Measurements from ENCODE around the gene FAM13A.

The FAM13A gene

DNA sequence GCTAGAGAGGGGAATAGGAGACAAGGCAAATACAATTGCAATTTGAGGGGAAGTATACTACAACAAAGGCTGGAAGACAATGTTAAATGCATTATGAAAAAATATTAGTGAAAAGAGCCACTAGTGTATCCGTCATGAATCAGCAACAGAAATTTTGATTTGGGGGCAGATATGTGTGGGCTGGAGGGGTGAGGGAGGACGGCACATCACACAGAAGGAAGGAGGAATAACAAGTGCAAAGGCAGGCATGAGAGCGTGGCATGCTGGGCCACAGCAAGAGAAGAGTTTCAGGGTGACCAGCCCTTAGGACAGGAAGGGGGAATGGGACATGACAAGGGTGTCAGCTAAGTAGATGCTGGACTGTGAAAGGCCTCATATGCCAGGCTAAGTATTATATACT is 295.6 kb downstream of the FAM13A start:
- DNase-seq = no peak

DNA sequence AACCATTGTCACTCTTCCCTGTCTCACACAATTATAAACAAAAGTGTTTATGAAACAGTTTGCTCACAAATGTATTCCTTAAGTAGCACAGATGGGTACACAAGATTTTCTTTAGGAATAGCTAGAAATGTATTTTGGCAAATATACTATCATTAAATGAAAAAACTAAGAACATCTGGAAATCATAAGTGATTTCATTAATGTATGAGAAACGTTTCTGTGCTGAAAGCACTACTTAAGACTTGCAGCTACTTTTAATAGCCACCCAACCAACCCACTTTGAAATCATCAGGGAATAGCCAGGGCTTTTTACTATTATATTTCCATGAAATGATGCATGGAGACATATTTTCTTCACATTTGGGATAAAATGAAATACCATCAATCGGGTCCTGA is 297.1 kb downstream of the FAM13A start:
- no peak for DNase-seq

DNA sequence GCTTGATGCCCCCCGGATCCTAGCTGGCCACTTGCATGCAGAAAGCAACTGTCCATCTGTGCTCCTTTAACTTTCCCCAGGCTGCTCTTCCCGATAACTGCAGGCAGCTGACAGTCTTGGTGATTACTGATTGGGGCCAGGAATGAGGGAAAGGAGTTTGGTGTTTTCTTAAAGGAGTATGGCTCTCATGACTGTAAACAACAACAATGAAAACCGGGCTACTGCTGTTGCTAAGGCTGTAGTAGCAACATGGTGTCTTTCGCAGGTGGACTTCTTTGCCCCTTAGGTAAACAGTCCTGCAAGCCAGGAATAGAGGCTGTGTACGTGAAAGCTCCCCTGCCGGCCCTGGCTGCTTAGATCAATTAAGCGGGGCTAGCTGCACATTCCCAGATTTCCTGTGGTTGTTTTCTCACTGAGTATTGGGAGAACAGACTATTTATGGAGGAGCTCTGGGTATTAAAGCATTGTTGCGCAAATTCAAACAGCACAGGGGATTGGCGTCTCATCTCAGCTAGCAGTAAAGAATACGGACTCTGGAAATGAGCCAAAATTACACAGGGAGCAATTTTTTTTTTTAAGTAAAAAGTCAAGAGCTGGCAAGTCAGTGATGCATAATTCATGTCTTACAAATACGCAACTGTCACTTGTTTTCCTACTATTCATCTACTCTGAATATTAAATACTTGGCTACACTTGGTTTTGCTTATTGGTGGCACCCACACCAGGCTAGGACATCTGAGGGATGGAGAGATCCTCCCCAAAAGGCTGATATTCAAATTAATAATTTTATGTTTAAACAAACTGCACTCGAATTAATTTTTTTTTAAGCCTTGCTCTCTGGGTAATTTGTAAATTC is 297.7 kb downstream of the FAM13A start:
- no peak for DNase-seq

DNA sequence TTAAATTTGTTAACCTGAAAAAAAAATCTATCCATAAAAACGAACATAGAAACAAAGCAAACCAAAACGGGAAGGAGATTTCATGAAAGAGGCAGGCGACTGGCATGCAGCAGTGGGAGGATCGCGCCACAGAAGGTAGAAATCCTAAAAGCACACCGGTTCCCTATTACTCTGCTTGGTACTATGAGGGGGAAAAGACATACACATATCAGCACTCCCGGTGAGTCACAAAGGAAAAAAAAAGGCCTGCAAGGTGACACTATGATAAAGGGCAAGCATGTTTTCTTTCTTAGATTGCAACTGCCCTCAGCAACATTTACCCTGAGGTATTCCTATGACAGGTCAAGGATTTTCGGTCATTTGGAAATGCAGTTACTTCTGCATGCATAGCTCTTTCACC is 298.7 kb downstream of the FAM13A start:
- DNase-seq = no peak

DNA sequence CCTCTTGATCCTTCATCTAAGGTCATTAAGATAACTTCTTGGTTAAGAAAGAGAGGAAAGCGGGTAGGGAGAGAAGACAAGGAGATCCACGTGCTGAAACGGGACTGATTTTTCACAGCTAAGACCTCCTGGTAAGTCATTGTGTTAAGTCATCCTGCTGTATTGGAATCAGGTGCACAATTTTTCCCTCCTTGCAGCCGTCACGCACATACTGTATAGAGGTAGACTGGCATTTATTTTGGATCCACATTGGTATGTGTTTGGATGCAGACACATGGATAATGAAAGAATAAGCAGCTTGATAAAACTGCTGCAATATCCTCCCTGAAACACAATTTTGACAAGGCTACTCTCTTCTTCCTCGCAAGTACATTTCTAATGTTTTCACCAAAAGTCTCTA is 299.2 kb downstream of the FAM13A start:
- DNase-seq = no peak

DNA sequence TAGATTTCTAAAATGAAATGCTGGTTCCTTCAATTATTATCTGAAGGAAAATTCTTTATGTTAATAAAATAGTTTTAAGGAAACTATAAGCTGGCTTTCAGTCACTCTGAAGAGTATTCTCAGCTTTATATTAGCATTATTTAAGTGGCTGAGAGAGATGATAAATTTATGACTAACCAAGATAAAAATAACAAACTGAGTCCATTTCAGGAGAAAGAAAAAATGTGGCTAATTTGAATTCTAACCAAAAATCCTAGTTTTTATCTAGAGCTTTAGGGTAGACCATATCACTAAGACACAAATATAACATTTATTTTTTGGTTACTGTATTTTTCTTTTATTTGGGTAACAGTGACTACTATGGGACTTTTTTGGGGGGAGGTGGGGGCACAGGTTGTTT is 299.9 kb downstream of the FAM13A start:
- no peak for DNase-seq

DNA sequence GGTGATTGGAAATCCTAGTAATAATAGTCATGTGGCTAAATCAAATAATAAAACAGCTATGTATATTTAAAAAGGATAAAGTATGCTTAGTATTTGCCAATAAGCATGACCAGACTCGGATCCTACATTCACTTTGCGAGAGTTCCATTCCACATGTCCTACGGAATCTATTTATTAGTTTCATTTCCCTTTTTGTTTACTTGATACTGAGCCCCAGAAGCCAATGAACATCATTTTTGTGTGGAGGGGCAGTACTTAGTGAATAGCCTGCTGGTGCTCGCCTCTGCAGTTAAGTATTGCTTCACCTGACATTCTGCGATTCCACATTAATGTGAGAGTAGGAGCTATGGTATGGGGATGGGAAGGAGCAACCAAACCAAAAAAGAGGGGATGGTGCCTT is 300.8 kb downstream of the FAM13A start:
- no peak for DNase-seq

DNA sequence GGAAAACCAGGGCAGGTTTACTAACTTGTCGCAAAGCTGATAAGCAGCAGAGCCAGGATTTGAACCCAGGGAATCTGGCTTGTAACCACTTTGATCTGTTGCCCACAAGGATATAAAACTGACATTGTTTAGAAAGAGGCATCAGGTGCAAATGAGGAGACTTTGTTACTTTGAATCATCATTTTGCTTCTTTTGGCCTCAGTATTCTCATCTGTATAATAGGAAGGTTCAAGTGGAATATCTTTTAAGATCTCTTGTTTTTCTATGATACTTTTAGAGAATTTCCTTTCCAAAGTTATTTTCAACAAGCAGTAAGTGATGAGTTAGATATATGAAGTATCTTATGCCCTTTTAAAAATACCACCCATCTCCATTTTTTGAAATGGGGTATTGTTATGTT is 301.5 kb downstream of the FAM13A start:
- no peak for DNase-seq

DNA sequence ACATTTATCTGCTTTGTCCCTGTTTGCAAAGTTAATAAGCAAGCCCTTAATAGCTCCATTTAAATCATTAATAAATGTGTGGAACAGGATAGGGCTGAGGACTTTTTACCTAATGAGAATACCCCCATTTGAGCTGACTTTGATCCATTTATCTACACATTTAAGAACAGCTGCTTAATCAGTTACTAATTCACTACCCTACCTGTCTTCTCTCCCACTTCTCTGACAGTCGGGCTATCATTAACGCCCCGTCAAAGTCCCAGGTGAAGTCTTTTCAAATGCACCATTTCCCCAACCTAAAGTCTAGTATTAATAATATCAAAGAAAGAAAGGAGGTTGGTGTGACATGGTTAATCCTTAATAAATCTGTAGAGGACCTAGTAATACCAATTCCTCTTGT is 302.2 kb downstream of the FAM13A start:
- DNase-seq = no peak

DNA sequence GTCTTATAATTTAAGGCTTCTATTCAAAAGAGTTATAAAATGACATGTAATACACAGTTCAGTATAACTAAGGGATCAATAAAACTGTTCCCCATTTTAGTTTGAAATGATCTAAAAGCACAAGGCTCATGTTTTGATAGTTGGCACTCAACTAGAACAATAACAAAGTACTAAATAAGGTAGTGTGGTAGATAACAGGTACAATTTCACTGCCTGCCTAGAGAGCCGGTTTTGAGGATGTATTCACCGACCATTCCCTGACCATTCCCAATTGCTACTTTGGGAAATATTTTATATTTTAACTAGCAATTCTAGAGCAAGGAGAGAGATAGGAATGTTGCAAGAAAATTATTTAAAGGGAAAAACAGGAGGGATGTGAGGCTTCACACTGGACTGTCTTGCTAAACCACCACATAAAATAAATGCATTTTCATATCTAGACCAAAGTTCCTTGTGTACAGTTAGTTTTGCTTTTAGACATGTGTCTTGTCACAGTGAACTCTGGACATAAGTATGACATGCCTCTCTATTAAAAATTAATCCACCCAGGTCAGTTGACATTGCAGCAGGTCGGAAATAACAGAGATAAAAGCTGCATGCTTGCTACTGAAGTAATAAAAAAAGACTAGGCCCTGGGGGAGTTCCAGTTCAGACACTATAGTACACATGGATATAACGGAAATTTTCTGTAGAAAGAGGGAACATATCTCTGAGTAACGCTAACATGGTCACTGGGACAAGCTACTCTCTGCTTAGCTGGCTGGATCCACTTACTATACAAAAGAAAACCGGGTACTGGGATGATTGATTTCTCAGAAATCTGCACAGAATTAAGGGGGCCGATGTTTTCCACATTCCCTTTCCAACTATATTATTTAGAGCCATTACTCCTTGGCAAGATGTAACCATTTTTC is 303.1 kb downstream of the FAM13A start:
- DNase-seq = no peak

DNA sequence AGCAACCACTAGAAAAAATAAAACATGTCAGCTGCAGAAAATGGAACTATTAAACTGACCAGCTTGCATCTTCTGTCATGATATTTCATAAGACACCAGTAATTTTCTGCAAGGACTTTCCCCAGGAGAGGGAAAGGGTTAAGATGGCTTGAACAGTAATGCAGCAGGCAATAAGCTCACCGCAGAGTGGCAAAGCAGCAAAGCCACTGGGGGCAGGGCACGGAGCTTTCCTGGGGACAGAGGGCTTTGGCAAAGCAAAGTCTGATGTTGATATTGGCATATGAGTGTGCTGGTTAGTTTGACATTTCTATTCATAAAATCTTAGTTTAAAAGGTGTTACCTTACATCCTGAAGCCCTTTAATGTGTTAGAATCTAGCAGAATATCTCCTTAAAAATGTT is 304.2 kb downstream of the FAM13A start:
- no peak for DNase-seq

DNA sequence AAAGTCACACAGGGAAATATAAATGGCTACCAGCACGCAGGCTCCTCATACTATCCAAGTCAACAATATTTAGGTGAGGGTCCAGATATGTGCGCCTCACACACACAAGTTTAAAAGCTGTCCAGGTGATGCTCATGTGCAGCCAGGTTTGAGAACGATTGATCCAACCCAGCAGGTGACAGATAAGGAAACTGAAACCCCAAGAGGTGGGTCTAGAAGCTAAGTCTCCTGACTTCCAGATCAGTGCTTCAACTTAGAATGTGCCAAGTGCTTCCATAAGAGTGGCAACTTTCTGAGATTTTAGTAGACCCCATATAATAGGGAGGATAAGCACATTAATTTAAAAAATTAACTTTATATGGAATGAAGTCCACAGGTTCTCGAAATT is 304.9 kb downstream of the FAM13A start:
- no peak for DNase-seq

DNA sequence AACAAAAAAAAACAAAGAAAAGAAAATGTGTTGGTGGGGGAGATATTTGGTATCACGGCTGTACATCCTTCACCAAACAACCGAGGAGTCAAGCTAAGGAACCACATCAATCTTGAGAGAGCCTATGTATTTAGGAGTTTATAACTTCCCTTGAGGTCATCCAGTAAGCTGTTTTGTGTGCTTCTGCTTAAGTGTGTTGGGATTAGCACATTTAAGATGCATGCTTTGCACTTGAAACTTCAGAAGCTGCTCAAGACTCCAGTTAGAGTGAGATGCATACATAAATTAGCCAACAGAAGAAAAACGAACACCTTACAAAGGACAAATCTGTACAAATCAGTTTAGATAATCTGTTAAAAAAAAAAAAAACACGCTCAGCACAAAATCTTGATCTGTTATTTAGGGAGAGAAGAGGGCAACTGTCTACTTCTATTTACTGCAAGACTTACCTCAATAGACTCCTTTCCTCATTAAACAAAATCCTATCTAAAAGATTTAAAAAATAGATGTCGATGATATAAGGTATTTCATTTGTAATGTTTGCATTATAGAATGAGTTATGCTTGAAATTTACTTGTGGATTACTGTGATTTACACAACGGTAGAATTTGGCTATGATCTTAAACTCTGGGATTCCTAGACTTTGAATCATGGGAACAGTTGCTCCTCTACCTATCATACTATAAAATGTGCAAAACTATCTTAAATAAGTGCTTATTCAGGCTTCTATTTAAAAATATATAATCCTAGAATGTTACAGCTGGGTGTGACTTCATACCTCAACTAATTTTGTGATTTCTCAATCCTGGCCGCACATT is 305.5 kb downstream of the FAM13A start:
- no peak for DNase-seq

DNA sequence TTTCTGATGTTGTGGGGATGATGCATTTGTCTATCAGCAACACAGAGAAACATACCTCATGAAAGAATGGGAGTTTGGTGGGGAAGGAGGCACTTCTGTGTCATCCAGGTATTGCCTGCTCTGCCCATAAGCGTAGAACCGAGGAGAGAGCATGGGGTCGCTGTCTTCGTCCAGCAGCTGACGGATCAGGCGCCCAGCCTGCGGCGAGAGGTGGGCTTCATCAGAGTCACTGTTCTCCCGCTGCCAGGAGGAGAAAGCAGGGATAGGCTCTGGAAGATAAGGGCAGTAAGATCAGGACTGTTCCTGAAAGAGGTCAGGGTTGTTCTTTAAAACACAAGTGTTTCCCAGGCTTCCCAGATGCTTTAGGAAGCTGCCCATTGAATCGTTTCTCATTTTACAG is 306.6 kb downstream of the FAM13A start:
- DNase-seq = no peak

DNA sequence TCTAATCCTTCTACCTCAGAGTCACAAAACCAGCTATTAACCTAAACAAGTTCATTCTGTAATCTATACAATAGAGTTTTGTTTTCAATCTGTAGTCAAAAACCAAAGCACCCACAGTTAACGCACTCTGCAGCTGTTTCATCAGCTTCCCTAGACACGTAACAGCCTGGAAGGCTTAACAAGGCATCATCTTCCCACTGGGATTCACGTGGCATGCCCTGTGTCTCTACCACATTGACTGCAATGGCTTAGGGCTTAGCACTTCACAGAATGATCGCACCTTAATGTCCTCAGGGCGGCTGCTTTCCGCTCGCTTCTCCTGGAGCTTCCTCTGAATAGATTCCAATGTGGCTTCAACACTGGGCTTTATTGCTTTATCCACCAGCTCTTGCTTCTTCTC is 309.6 kb downstream of the FAM13A start:
- no peak for DNase-seq

DNA sequence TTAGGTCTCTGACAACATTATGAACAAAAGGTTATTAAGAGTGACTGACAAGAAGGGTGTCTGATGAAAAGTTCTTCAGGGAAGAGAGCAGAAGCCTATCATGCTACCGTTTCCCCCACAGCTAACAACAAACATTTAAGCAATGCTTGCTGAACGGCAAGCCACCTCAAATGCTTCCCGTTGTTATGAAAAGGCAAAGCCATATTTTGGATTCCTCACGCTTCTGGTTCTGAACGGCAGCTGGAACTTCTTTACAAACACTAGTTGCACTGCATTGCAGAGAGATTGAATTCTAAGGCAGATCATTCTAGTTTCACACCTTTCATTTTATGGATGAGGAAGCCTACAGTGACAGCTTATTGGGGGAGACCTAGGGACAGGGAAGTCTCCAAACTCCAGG is 310.8 kb downstream of the FAM13A start:
- no peak for DNase-seq

DNA sequence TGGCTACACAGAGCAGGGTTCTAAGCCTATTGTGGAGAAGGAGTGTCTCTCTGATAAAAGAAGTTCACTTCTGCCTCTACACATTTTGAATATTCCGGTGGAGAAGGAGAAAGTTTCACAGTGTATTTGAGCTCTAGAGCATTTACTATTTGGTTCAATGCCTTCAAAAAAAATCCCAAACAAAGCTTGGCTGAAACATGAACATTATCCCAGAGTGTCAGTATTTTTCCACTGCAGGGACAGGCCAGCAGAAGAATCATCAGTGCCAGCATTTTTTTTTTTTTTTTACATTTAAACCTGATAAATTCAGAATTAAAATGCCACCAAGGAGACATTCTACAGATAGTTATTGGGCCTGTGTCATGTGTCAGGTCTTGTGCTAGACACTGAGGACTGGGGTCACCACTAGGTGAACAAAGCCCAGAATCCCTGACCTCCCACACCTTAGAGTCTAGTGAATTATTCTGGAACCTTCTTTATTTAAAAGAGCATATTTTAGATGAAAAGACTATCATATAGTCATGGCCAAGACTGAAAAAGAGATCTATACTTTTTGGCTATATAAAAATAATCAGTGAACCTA is 311.3 kb downstream of the FAM13A start:
- DNase-seq = no peak

DNA sequence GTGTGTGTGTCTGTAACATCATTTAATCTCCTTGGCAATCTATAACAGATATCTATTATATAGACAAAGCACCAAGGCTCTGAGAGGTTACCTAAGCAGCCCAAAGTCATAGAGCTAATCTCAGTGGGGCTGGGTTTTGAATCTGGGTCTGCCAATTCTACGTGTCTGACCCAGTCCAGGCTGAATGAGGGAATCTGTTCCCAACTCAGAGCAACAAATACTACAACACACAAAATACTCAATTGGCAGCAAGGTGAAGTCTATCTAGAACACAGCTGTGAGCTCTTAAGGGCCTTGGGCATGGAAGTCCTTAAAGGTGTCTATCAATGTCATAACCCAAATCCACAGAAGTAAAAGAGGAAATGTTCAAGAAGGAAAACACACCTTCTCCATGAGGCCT is 311.8 kb downstream of the FAM13A start:
- DNase-seq = no peak

DNA sequence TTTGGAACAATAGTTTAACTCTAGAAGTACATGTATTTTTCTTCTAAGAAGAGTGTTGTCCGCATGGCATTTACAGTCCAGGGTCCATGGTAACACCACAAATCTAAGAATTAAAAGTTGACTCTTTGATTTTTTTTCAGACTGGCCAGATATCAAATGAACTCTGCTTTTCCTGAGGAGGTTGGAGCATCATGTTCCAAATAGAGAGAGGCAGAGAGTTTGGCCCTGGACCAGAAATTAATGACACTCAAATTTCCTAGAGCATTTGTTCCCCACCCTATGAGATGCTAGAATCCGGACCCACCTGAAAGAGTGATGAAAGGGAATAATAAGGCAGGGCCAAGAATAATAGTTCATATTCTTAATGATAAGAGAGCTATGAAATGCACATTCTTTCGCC is 312.4 kb downstream of the FAM13A start:
- no peak for DNase-seq

DNA sequence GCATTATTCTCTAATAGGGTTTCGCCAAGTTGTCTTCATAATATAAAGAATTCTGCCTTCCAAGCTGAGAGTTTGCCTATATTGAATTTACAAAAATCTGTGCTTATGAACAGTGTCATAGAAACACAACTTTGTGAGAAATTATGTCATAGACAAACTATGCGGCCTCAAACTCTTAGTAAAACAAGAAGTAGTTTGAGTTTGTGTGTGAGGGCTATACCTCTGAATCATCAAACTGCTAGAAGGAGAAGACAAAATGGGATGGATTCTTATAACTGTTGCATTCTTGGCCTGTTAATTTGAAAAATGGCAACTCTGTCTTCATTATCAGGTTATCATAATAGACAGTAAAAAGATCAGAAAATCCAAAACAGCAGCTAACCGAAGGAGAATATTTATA is 313.3 kb downstream of the FAM13A start:
- DNase-seq = no peak

DNA sequence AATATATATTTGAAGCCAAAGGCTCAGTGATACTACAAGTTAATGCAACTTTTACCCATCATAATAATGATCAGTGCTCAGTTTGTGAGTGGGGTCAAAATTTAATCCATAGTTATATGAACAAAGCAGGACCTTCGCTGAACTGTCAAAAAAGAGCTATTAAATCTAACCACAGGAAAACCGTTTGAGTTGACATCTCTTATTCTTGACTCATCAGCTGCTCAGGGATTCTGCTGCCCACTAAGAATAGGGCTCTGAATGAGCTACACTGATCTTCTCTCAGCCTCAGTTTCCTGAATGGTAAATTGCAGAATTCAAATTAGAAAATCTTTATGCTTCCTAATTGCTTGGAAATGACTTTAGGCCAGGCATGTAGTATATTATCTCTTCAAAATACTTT is 314.4 kb downstream of the FAM13A start:
- DNase-seq = no peak

DNA sequence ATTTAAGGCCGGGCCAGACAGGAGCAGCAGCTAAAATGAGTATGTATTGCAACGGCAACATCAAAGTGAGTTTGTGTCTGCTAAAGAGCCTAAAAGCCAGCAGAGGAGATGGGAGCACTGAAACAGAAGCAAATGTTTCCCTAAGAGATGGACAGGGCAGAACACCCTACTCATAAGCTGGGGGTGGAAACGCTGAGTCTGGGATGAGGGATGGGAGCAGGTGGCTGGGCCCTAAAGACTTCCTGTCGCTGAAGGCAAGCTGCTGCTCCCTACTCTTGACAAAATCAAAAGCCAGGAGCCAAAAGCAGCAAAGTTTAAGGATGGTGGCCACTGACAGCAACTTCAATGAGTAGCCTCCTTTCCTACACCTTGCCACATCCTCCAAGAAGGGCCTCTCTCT is 318.8 kb downstream of the FAM13A start:
- no peak for DNase-seq

Measured in activated effector memory CD4-positive, alpha-beta T cell treated with anti-CD3 and anti-CD28 coated beads, Interleukin-2, amount 50 U/mL, for 16 hours (primary cell).